Prostate gland (tissue), 2 donors: ENCODE data around the gene ZFAND2A. TPM values are rescaled to one million over a fixed set of nuclear protein-coding genes. Genes with fewer than 3 reads are reported as not detected.
A peak's percentile ranks its signal among the peaks of the same experiment; 100 is the strongest.

Experiments used
- DNase-seq: peaks from one replicate; pipeline ENCODE4 v3.0.0-alpha.2; 2019; ENCODE audit warnings: low spot score
- H3K27ac ChIP-seq, 2 donors: fragments of 200-600 bp; sonication (generic); 2 replicates each; pipeline ENCODE4 v1.5.1; 2017 to 2019
- H3K27me3 ChIP-seq: fragments of 200-600 bp; sonication (generic); replicated peaks from 2 replicates; pipeline ENCODE4 v1.5.1; 2019; ENCODE audit not compliant: insufficient read depth
- H3K36me3 ChIP-seq, 2 donors: fragments of 200-600 bp; sonication (generic); 1 replicate in 1 of 2; 2 replicates in 1 of 2; pipeline versions ENCODE4 v1.5.1 to v1.8.1; 2017 to 2019
- H3K4me1 ChIP-seq: fragments of 200-600 bp; sonication (generic); replicated peaks from 2 replicates; pipeline ENCODE4 v1.5.1; 2019
- H3K4me3 ChIP-seq, 2 donors: fragments of 200-600 bp; sonication (generic); 2 replicates each; pipeline ENCODE4 v1.5.1; 2017 to 2019
- H3K9me3 ChIP-seq: fragments of 200-600 bp; sonication (generic); 2 replicates; pipeline ENCODE4 v1.5.1; 2017
- POLR2A ChIP-seq: fragments of 450-650 bp; IDR thresholded peaks from one replicate; pipeline ENCODE4 v1.6.1; 2016; ENCODE audit warnings: antibody characterized with exemption, mild to moderate bottlenecking
- POLR2AphosphoS5 ChIP-seq: sonication (generic); formaldehyde crosslinking; IDR thresholded peaks from one replicate; pipeline ENCODE4 v1.6.1; 2017; ENCODE audit warnings: antibody characterized with exemption
- WGBS: methylation state at CpG from one replicate; pipeline ENCODE4 v1.1.5; 2018; 5-methylcytosine and 5-hydroxymethylcytosine counted together
- intact Hi-C: fragments of 100-400 bp; cut with DNase I; formaldehyde crosslinking; loops from one replicate; pipeline ENCODE4 v1.14.2; 2022
- total RNA-seq, 2 donors: library from RNA; depleted of rRNA; stranded (reverse); fragments of >200 nt; gene quantifications; one replicate each; pipeline ENCODE4 v1.1.0, GENCODE V29; 2016
- TF ChIP-seq, protein P1 (sequence below), 4 experiments: fragments of 200-600 bp in 2 of 4; fragments of 450-650 bp in 2 of 4; sonication (generic) in 2 of 4; IDR thresholded peaks; 1 replicate in 3 of 4; 2 replicates in 1 of 4; pipeline ENCODE4 v1.5.1; 2016 to 2019; ENCODE audit warnings: antibody characterized with exemption in 4 of 4, mild to moderate bottlenecking in 2 of 4, moderate library complexity in 2 of 4

ZFAND2A gene
- total RNA-seq, 2 donors from 2014 or later: 25.0 to 36.3 TPM

DNA sequence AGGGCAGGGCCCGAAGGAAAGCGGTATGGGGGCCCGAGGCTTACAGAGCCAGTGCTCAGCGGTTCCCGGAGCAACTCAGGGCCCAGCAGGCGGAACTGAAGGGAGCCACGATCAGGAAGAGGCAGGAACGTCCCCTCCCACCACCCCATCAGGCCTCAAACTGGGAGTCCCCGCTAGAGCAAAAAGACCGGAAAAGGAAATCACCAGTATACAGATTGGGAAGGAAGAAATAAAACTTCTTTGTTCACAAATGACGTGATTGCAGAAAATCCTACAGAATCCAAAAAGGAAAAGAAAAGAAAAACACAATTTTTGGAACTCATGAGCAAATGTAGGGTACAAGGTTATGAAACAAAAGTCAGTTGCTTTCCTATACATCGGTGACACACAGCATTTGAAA lies 21.6 kb upstream of the ZFAND2A start:
- no peak for TF ChIP-seq POLR2AphosphoS5
- TF ChIP-seq, protein P1, sequence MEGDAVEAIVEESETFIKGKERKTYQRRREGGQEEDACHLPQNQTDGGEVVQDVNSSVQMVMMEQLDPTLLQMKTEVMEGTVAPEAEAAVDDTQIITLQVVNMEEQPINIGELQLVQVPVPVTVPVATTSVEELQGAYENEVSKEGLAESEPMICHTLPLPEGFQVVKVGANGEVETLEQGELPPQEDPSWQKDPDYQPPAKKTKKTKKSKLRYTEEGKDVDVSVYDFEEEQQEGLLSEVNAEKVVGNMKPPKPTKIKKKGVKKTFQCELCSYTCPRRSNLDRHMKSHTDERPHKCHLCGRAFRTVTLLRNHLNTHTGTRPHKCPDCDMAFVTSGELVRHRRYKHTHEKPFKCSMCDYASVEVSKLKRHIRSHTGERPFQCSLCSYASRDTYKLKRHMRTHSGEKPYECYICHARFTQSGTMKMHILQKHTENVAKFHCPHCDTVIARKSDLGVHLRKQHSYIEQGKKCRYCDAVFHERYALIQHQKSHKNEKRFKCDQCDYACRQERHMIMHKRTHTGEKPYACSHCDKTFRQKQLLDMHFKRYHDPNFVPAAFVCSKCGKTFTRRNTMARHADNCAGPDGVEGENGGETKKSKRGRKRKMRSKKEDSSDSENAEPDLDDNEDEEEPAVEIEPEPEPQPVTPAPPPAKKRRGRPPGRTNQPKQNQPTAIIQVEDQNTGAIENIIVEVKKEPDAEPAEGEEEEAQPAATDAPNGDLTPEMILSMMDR (IDR thresholded peaks at IDR 0.05): no peak
- TF ChIP-seq POLR2A: no peak
- Histone ChIP-seq H3K9me3 (no peaks in the 10 kb centered on the region), H3K36me3 (no peaks in the 10 kb centered on the region), H3K27me3 (peaks cover 5% of the 10 kb centered on the region), H3K4me1 (no peaks in the 10 kb centered on the region), H3K27ac (no peak overlapping the region), H3K4me3 (no peak overlapping the region)
- no peak for DNase-seq
- WGBS: 66% methylated on average over 12 of the region's 12 CpGs
- intact Hi-C loops: no loop called here

DNA sequence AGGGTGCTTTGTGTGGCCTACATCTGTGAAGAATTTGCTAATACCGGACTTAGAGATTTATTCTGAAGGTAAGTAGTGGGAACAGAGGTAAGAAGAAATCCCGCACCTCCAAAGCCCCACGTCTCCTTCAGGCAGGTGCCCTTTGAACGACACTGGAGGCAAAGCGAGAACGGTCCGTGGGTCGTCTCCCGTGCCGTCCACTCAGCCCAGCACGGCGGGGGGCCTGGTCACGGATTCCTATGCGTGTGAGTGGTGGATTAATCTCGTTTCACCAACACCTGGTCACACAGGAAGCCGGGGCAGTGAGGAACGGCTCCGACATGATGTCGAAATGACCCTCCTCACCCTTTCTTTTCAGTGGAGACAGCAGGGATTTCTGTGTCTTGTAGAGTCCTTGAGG lies 21.0 kb upstream of the ZFAND2A start:
- no peak overlapping the region for H3K27ac ChIP-seq

DNA sequence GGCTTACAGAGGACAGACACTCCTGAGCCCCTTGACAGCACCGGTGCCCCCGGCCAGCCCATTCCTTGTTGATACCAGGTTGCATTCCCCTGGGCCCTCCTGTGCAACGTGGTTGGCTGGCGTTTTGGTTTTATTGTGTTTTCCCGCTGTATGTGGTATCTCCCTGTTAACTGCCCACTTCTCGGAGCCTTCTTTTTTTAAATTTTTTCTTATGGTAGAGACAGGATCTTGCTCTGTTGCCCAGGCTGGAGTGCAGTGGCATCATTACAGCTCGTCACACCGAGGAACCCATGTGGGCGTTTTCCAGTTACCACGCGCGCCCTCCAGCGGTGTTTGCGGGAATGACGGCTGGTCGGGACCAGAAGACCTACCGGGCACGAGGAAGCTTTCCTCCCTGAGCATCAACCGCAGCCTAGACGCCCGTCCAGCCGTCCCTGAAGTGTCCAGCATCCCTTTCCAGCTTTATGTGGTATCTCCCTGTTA lies 16.9 kb upstream of the ZFAND2A start:
- Histone ChIP-seq H3K4me3 (no peak overlapping the region), H3K27ac (no peak overlapping the region), H3K36me3 (no peaks in the 10 kb centered on the region), H3K9me3 (no peaks in the 10 kb centered on the region), H3K27me3 (no peaks in the 10 kb centered on the region), H3K4me1 (no peaks in the 10 kb centered on the region)
- DNase-seq: no peak
- no peak for TF ChIP-seq POLR2A
- TF ChIP-seq, protein P1 (IDR thresholded peaks at IDR 0.05): peak in 3 of 4 experiments; percentile 20 to 46 (median 26)
- intact Hi-C loops: loop anchor here (5.0 kb wide), 1 partner anchor 90 kb away; the partner anchor contains the start of gene GPER1
- 56% methylated on average over 22 of the region's 22 CpGs for WGBS

More for the DNA sequence above, 21.0 kb upstream of the ZFAND2A start:
- TF ChIP-seq, protein P1 (IDR thresholded peaks at IDR 0.05): no peak
- no peak for TF ChIP-seq POLR2AphosphoS5
- TF ChIP-seq POLR2A: no peak
- Histone ChIP-seq H3K27me3 (peaks cover 2% of the 10 kb centered on the region), H3K9me3 (no peaks in the 10 kb centered on the region), H3K4me1 (no peaks in the 10 kb centered on the region), H3K36me3 (no peaks in the 10 kb centered on the region), H3K4me3 (no peak overlapping the region)
- intact Hi-C loops: no loop called here
- DNase-seq: no peak
- 75% methylated on average over 19 of the region's 19 CpGs for WGBS

DNA sequence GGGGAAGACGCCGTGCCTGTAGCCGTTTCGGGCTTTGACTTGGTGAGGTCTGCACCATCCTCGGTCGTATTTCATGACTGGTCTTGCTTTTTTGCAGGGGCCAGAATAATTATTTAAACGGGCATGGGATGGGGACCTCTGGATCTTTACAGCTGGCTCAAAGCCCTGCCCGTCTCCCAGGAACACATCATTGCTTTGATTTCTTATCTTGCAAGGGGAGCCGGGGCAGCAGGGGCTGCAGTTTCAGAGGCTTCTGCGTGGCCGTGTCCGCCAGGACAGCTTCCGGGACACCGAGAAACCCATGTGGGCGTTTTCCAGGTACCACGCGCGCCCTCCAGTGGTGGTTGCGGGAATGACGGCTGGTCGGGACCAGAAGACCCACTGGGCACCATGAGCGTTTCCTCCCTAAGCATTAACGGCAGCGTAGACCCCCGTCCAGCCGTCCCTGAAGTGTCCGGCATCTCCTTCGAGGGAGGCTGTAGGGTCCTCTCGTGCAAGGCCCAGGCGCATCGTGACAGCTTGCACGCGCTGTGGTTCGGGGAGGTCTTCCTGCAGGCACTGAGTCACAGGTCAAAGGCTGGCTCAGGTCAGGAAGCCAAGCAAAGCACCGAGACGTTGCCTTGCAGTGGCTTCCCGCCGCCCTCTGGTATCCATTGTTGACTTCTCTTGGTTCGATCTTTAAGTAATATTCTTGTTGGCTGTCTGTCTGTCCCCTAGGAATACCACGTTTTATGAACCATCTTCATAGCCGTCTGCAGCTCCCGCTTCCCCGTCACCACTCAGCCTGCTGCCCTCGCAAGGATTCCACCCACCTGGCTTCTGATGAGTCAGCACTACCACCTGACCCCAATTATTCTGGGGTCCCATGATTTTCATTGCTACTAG lies 16.2 kb upstream of the ZFAND2A start:
- Histone ChIP-seq H3K27ac (no peak overlapping the region), H3K27me3 (no peaks in the 10 kb centered on the region), H3K4me1 (no peaks in the 10 kb centered on the region), H3K36me3 (no peaks in the 10 kb centered on the region), H3K4me3 (no peak overlapping the region), H3K9me3 (no peaks in the 10 kb centered on the region)
- TF ChIP-seq, protein P1 (IDR thresholded peaks at IDR 0.05): peak; percentile 73 to 87 (median 82)
- TF ChIP-seq POLR2A: no peak
- peak; percentile 31 for TF ChIP-seq POLR2AphosphoS5
- DNase-seq: peak; percentile 64
- 21% methylated on average over 44 of the region's 44 CpGs for WGBS
- intact Hi-C loops: loop anchor here (5.0 kb wide), 1 partner anchor 89 kb away; the partner anchor contains the start of gene GPER1

DNA sequence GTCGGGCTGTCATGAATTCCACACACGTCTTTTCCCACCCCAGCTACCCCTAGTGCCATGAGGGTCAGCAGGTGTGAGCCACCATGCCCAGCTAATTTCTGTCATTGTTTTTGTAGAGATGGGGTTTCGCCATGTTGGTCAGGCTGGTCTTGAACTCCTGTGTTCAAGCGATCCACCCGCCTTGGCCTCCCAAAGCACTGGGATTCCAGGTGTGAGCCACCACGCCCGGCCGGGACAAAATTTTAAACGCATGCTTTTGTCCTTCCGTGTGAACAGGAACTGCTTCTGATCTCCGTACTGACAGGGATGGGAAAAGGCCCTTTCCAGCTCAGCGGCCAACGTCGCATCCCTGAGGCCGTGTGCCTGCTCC lies 15.6 kb upstream of the ZFAND2A start:
- intact Hi-C loops: loop anchor here (5.0 kb wide), 1 partner anchor 88 kb away; the partner anchor contains the start of gene GPER1
- DNase-seq: no peak
- no peaks in the 10 kb centered on the region for H3K27me3 ChIP-seq
- H3K9me3 ChIP-seq: no peaks in the 10 kb centered on the region
- no peaks in the 10 kb centered on the region for H3K36me3 ChIP-seq
- no peak overlapping the region for H3K27ac ChIP-seq
- WGBS: 88% methylated on average over 15 of the region's 15 CpGs
- H3K4me1 ChIP-seq: no peaks in the 10 kb centered on the region
- TF ChIP-seq POLR2AphosphoS5 (no peak), POLR2A (no peak)
- TF ChIP-seq, protein P1 (IDR thresholded peaks at IDR 0.05): no peak
- H3K4me3 ChIP-seq: no peak overlapping the region
